OCI-LY3 (cell line): ENCODE results near the gene ZBTB26.
"Not testable (repeated sequence)": the region's sequence is repeated elsewhere in the genome, so short reads cannot be mapped to it uniquely, and the experiment has no call there.

Experiments used
- EZH2phosphoT487 ChIP-seq: fragments of 200-600 bp; shearing (Covaris generic); IDR thresholded peaks from 2 replicates; pipeline ENCODE4 v1.6.1; 2018; ENCODE audit warnings: antibody characterized with exemption, mixed run types, low read depth
- TF ChIP-seq, protein P1 (sequence below): fragments of 200-600, 300-600 bp; sonication (generic); IDR thresholded peaks from 2 replicates; pipeline ENCODE4 v1.5.1; 2014; ENCODE audit warnings: antibody characterized with exemption, low read length, low read depth

DNA sequence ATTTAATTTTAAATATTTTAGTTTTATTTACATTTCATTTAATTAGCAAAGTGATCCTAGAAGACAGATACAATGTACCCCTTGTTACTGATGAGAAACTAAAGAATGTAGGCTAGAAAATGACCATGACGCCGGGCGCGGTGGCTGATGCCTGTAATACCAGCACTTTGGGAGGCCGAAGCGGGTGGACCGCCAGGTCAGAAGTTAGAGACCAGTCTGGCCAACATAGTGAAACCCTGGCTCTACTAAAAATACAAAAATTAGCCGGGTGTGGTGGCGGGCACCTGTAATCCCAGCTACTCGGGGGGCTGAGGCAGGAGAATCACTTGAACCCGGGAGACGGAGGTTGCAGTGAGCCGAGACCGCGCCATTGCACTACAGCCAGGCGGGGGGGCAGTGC is 25.2 kb downstream of the ZBTB26 start:
- TF ChIP-seq, protein P1, sequence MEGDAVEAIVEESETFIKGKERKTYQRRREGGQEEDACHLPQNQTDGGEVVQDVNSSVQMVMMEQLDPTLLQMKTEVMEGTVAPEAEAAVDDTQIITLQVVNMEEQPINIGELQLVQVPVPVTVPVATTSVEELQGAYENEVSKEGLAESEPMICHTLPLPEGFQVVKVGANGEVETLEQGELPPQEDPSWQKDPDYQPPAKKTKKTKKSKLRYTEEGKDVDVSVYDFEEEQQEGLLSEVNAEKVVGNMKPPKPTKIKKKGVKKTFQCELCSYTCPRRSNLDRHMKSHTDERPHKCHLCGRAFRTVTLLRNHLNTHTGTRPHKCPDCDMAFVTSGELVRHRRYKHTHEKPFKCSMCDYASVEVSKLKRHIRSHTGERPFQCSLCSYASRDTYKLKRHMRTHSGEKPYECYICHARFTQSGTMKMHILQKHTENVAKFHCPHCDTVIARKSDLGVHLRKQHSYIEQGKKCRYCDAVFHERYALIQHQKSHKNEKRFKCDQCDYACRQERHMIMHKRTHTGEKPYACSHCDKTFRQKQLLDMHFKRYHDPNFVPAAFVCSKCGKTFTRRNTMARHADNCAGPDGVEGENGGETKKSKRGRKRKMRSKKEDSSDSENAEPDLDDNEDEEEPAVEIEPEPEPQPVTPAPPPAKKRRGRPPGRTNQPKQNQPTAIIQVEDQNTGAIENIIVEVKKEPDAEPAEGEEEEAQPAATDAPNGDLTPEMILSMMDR = not testable (repeated sequence)
- not testable (repeated sequence) for TF ChIP-seq EZH2phosphoT487
